GM20000 (cell line): Measurements from ENCODE around the gene NUDT6.

Experiments
- DNase-seq: peaks from one replicate; pipeline ENCODE4 v3.0.0; 2012; ENCODE audit warnings: low spot score
- CTCF ChIP-seq: IDR thresholded peaks from 2 replicates; pipeline ENCODE4 v1.5.1; 2012; ENCODE audit warnings: mild to moderate bottlenecking, control low read depth; ENCODE audit errors: extremely low read depth, missing control alignments

NUDT6 gene

GRCh38 chr4:122903766-122904288, 18.6 kb downstream of the NUDT6 start:
- TF ChIP-seq CTCF, result no peak
- no peak for DNase-seq

GRCh38 chr4:122901247-122902010, 21.0 kb downstream of the NUDT6 start:
- TF ChIP-seq CTCF, result no peak
- no peak for DNase-seq

- DNase-seq, result no peak
- no peak for TF ChIP-seq CTCF
Observed at GRCh38 chr4:122900314-122900713, 22.1 kb downstream of the NUDT6 start.

GRCh38 chr4:122899682-122900081, 22.7 kb downstream of the NUDT6 start:
- TF ChIP-seq CTCF, result no peak
- no peak for DNase-seq

GRCh38 chr4:122898370-122899150, 23.8 kb downstream of the NUDT6 start:
- no peak for TF ChIP-seq CTCF
- no peak for DNase-seq

- DNase-seq, result no peak
- no peak for TF ChIP-seq CTCF
Observed at GRCh38 chr4:122896270-122896669, 26.1 kb downstream of the NUDT6 start.

GRCh38 chr4:122895336-122895995, 26.9 kb downstream of the NUDT6 start:
- TF ChIP-seq CTCF, result no peak
- DNase-seq, result no peak
